Tibial nerve (tissue), 3 donors: ENCODE data around the gene ADGRG3.

Source experiments
- POLR2A ChIP-seq, 2 donors: fragments of 450-650 bp; IDR thresholded peaks; one replicate each; pipeline ENCODE4 v1.6.1; 2017; ENCODE audit warnings: antibody characterized with exemption in 2 of 2, mild to moderate bottlenecking in 2 of 2, moderate library complexity in 2 of 2
- TF ChIP-seq, protein P1 (sequence below), 5 experiments: fragments of 200-600 bp in 3 of 5; fragments of 450-650 bp in 2 of 5; sonication (generic) in 3 of 5; IDR thresholded peaks; one replicate each; pipeline ENCODE4 v1.5.1; 2016 to 2019; ENCODE audit warnings: antibody characterized with exemption in 5 of 5, mild to moderate bottlenecking in 3 of 5, moderate library complexity in 2 of 5

GRCh38 chr16:57675741-57676551 is 7.8 kb downstream of the ADGRG3 start:
- TF ChIP-seq, protein P1, sequence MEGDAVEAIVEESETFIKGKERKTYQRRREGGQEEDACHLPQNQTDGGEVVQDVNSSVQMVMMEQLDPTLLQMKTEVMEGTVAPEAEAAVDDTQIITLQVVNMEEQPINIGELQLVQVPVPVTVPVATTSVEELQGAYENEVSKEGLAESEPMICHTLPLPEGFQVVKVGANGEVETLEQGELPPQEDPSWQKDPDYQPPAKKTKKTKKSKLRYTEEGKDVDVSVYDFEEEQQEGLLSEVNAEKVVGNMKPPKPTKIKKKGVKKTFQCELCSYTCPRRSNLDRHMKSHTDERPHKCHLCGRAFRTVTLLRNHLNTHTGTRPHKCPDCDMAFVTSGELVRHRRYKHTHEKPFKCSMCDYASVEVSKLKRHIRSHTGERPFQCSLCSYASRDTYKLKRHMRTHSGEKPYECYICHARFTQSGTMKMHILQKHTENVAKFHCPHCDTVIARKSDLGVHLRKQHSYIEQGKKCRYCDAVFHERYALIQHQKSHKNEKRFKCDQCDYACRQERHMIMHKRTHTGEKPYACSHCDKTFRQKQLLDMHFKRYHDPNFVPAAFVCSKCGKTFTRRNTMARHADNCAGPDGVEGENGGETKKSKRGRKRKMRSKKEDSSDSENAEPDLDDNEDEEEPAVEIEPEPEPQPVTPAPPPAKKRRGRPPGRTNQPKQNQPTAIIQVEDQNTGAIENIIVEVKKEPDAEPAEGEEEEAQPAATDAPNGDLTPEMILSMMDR (IDR thresholded peaks at IDR 0.05) = no peak
- no peak for TF ChIP-seq POLR2A (IDR thresholded peaks at IDR 0.05)
